Measurements from ENCODE around the gene DUSP23. TPM values are rescaled to one million over a fixed set of nuclear protein-coding genes. Genes with fewer than 3 reads are reported as not detected.

The DUSP23 gene
- total and polyA plus RNA-seq, 12 donors = 28.3 to 260 (median 119) TPM

DNA sequence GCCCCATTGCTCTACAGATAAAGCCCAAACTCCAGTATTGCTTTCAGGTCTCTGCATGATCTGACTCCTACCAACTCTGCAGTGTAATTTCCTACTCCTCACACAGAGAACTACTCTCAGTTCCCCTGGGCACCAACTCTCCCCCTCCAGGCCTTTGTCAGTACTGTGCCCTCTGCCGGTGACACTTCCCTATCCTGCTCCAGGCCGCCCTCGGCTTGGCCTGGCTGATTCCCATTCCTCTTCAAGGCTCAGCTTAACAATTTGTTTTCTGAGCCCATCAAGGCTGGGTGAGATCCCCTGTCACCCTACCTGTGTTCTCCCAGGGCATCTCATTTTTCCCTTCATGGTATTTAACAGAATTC, 48.5 kb downstream of the DUSP23 start:
- Histone ChIP-seq H3K27ac (peak overlapping the region in 1 of 5 donors; percentile 48), H3K36me3 (replicated peaks in 1 of 2) (no peaks in the 10 kb centered on the region), H3K4me3 (no peak overlapping the region), H3K4me1 (replicated peaks in 1 of 2) (peaks cover 0 to 9% of the 10 kb centered on the region in 2 donors), H3K9me3 (replicated peaks in 1 of 3) (no peaks in the 10 kb centered on the region), H3K27me3 (no peaks in the 10 kb centered on the region)
- intact Hi-C loops (cut with DNase I) = no loop called here
- DNase-seq = peak; percentile 36 to 70 (median 52)
- TF ChIP-seq, protein P1, sequence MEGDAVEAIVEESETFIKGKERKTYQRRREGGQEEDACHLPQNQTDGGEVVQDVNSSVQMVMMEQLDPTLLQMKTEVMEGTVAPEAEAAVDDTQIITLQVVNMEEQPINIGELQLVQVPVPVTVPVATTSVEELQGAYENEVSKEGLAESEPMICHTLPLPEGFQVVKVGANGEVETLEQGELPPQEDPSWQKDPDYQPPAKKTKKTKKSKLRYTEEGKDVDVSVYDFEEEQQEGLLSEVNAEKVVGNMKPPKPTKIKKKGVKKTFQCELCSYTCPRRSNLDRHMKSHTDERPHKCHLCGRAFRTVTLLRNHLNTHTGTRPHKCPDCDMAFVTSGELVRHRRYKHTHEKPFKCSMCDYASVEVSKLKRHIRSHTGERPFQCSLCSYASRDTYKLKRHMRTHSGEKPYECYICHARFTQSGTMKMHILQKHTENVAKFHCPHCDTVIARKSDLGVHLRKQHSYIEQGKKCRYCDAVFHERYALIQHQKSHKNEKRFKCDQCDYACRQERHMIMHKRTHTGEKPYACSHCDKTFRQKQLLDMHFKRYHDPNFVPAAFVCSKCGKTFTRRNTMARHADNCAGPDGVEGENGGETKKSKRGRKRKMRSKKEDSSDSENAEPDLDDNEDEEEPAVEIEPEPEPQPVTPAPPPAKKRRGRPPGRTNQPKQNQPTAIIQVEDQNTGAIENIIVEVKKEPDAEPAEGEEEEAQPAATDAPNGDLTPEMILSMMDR (IDR thresholded peaks at IDR 0.05) = peak in 5 of 6 experiments; percentile 27 to 56 (median 50)
- TF ChIP-seq POLR2A (IDR thresholded peaks at IDR 0.05) = no peak
- 50 to 57% (median 53%) methylated on average over 3 of the region's 3 CpGs for WGBS, 4 donors

DNA sequence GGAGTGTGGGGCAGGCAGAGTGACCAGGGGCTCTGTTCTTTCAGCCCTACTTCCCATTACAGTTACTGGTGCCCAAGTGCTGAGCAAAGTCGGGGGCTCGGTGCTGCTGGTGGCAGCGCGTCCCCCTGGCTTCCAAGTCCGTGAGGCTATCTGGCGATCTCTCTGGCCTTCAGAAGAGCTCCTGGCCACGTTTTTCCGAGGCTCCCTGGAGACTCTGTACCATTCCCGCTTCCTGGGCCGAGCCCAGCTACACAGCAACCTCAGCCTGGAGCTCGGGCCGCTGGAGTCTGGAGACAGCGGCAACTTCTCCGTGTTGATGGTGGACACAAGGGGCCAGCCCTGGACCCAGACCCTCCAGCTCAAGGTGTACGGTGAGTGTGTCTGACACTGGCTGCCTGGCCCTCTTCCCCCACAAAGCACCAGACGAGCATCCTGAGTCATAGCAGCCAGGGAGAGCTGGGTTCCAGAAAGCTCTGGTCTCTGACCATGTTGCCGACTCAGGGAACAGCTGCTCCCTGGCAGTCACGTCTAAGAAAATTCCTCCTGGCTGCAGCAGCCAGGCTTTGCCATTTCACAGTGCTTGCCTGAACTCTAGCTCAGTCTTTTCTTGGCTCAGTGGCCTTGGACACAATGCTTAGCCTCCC, 49.2 kb downstream of the DUSP23 start:
- H3K9me3 ChIP-seq (replicated peaks in 1 of 3) = no peaks in the 10 kb centered on the region
- no peaks in the 10 kb centered on the region for H3K27me3 ChIP-seq
- peak in 6 of 7 donors; percentile 27 to 66 (median 36) for DNase-seq
- intact Hi-C loops (cut with DNase I) = no loop called here
- 69 to 86% (median 80%) methylated on average over 11 to 18 of the region's 18 CpGs for WGBS, 4 donors
- H3K36me3 ChIP-seq (replicated peaks in 1 of 2) = no peaks in the 10 kb centered on the region
- H3K4me3 ChIP-seq = no peak overlapping the region
- H3K27ac ChIP-seq = peak overlapping the region in 1 of 5 donors; percentile 65
- no peak for TF ChIP-seq POLR2A (IDR thresholded peaks at IDR 0.05)
- peaks cover 0 to 9% of the 10 kb centered on the region in 2 donors for H3K4me1 ChIP-seq (replicated peaks in 1 of 2)

DNA sequence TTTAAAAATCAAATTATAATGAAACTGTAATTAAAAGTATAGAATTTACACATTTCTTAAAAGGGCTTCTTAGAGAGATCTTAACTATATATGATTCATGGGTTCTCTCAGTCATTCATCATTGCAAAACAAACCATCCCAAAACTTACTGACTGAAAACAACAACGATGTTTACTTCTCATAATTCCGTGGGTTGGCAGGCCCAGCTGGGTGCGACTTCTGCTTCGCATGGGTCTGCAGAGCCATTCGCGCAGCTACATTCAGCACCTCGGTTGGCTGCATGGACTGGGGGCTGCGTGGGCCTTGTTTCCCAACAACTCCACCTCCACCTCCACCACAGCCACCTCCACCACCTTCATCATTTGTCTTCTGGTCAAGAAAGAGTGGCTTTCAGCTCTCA, 50.0 kb downstream of the DUSP23 start:
- H3K27ac ChIP-seq = peak overlapping the region in 1 of 5 donors; percentile 65
- peaks cover 0 to 9% of the 10 kb centered on the region in 2 donors for H3K4me1 ChIP-seq (replicated peaks in 1 of 2)
- TF ChIP-seq, protein P1 (IDR thresholded peaks at IDR 0.05) = no peak
- no peak for TF ChIP-seq POLR2A (IDR thresholded peaks at IDR 0.05)
- 76 to 90% (median 81%) methylated on average over 8 of the region's 8 CpGs for WGBS, 4 donors
- no peaks in the 10 kb centered on the region for H3K9me3 ChIP-seq (replicated peaks in 1 of 3)
- no peaks in the 10 kb centered on the region for H3K36me3 ChIP-seq (replicated peaks in 1 of 2)
- DNase-seq = no peak
- H3K4me3 ChIP-seq = no peak overlapping the region
- H3K27me3 ChIP-seq = no peaks in the 10 kb centered on the region
- intact Hi-C loops (cut with DNase I) = no loop called here

DNA sequence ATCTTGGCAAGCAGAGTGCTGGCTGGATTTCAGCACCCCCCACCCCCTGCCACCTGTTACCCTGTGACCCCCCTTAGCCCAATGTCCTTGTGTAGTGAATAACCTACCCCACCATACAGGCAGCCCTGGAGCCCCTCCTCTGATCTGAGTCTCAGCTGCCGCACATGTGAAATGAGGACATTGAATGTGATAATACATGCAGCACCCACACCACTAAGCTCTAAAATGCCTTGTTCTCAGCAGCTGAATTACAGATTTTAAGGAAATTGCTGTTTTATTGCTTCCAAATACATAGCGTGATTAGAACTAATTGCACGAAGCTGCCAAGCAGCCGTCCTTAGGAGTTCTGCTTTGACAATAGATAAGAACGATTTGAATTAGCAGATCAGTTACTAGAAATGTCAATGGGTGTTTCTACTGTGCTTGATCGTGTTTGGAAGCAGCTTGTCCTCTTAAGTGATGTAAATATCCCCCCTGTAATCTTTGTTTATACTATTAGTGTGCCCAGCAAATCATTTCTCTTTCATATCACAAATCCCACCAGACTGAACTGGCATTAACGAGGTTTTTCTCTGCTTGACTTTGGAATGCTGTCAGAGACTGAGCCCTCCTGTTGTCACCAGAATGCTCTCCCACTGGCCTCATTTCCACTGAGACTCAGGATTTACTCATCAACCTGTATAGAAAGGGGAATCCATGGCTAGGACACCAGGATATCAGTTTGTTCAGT, 50.8 kb downstream of the DUSP23 start:
- peaks cover 0 to 9% of the 10 kb centered on the region in 2 donors for H3K4me1 ChIP-seq (replicated peaks in 1 of 2)
- no peaks in the 10 kb centered on the region for H3K27me3 ChIP-seq
- TF ChIP-seq, protein P1 (IDR thresholded peaks at IDR 0.05) = no peak
- TF ChIP-seq POLR2A (IDR thresholded peaks at IDR 0.05) = no peak
- H3K4me3 ChIP-seq = no peak overlapping the region
- WGBS, 4 donors = 63 to 69% (median 64%) methylated on average over 7 of the region's 7 CpGs
- H3K9me3 ChIP-seq (replicated peaks in 1 of 3) = no peaks in the 10 kb centered on the region
- H3K36me3 ChIP-seq (replicated peaks in 1 of 2) = no peaks in the 10 kb centered on the region
- no peak overlapping the region for H3K27ac ChIP-seq
- intact Hi-C loops (cut with DNase I) = no loop called here
- DNase-seq = no peak

Other genes starting within 250 kb of the DUSP23 start
- gene OR10J5, start 245.0 kb upstream of the DUSP23 start, total RNA-seq = not detected
- not detected for gene OR10J5, start 245.0 kb upstream of the DUSP23 start, polyA plus RNA-seq
- under 1 TPM in 2 of 9 donors, not detected in 7; 0.27 to 0.79 TPM for gene APCS, start 193.1 kb upstream of the DUSP23 start, total RNA-seq
- under 1 TPM in 1 of 3 donors, not detected in 2; 0.92 TPM for gene APCS, start 193.1 kb upstream of the DUSP23 start, polyA plus RNA-seq
- gene CRP, start 66.4 kb upstream of the DUSP23 start, total RNA-seq = 1 to 10 TPM in 1 of 9 donors, under 1 TPM in 3, not detected in 5; 0.52 to 1.3 (median 0.73) TPM
- gene CRP, start 66.4 kb upstream of the DUSP23 start, polyA plus RNA-seq = 1 to 10 TPM in 1 of 3 donors, under 1 TPM in 2; 0.34 to 6.0 (median 0.64) TPM
- 1 to 10 TPM in 3 of 9 donors, under 1 TPM in 3, not detected in 3; 0.11 to 2.2 (median 0.78) TPM for gene FCRL6, start 21.4 kb downstream of the DUSP23 start, total RNA-seq
- gene FCRL6, start 21.4 kb downstream of the DUSP23 start, polyA plus RNA-seq = under 1 TPM; 0.24 to 0.37 (median 0.26) TPM
- gene SLAMF8, start 45.9 kb downstream of the DUSP23 start, total RNA-seq = 10 to 100 TPM in 4 of 9 donors, 1 to 10 TPM in 3, under 1 TPM in 2; 0.55 to 20.4 (median 9.9) TPM
- gene SLAMF8, start 45.9 kb downstream of the DUSP23 start, polyA plus RNA-seq = 10 to 100 TPM in 1 of 3 donors, 1 to 10 TPM in 2; 6.4 to 24.2 (median 6.5) TPM
- gene VSIG8, start 81.7 kb downstream of the DUSP23 start, total RNA-seq = under 1 TPM in 2 of 9 donors, not detected in 7; 0.06 to 0.14 TPM
- under 1 TPM in 2 of 3 donors, not detected in 1; 0.20 to 0.80 TPM for gene VSIG8, start 81.7 kb downstream of the DUSP23 start, polyA plus RNA-seq
- under 1 TPM in 3 of 9 donors, not detected in 6; 0.14 to 0.81 (median 0.17) TPM for gene CFAP45, start 119.2 kb downstream of the DUSP23 start, total RNA-seq
- gene CFAP45, start 119.2 kb downstream of the DUSP23 start, polyA plus RNA-seq = under 1 TPM; 0.30 to 0.42 (median 0.40) TPM
- 100 to 1,000 TPM in 7 of 9 donors, 10 to 100 TPM in 2; 42.3 to 185 (median 141) TPM for gene TAGLN2, start 144.5 kb downstream of the DUSP23 start, total RNA-seq
- 100 to 1,000 TPM; 124 to 215 (median 192) TPM for gene TAGLN2, start 144.5 kb downstream of the DUSP23 start, polyA plus RNA-seq
- gene IGSF9, start 164.7 kb downstream of the DUSP23 start, total RNA-seq = under 1 TPM in 4 of 9 donors, not detected in 5; 0.14 to 0.32 (median 0.22) TPM
- gene IGSF9, start 164.7 kb downstream of the DUSP23 start, polyA plus RNA-seq = under 1 TPM in 2 of 3 donors, not detected in 1; 0.10 to 0.16 TPM
- gene SLAMF9, start 173.3 kb downstream of the DUSP23 start, total RNA-seq = not detected
- not detected for gene SLAMF9, start 173.3 kb downstream of the DUSP23 start, polyA plus RNA-seq